ENCODE measurements around the gene MYBPC1.
"Not testable (repeated sequence)": the region's sequence is repeated elsewhere in the genome, so short reads cannot be mapped to it uniquely, and the experiment has no call there.

MYBPC1 gene

DNA sequence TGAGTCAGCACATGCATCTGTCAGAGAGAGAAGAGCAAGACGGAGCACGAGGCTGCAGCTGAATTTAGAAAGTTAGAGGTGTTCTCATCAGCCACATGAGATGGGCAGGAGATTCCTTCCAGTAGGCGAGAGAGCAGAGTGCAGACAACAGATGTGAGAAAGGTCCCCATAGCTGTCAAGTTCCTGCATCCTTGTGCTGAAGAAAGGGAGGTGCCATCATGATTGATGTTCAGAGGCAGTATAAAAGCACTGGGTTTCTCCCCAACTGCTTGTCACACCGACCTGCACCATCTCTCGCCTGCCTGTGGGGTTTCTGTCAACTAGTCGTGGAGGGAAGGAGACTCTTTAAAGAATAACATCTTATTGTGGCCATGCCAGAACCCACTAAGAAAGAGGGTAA lies at the start of gene MYBPC1:
MYBPC1 (plus strand) TSS at position 272 of the 400 bp plus-strand sequence; CDS start at position 372, 100 bp downstream.
- no peak for FAIRE-seq

DNA sequence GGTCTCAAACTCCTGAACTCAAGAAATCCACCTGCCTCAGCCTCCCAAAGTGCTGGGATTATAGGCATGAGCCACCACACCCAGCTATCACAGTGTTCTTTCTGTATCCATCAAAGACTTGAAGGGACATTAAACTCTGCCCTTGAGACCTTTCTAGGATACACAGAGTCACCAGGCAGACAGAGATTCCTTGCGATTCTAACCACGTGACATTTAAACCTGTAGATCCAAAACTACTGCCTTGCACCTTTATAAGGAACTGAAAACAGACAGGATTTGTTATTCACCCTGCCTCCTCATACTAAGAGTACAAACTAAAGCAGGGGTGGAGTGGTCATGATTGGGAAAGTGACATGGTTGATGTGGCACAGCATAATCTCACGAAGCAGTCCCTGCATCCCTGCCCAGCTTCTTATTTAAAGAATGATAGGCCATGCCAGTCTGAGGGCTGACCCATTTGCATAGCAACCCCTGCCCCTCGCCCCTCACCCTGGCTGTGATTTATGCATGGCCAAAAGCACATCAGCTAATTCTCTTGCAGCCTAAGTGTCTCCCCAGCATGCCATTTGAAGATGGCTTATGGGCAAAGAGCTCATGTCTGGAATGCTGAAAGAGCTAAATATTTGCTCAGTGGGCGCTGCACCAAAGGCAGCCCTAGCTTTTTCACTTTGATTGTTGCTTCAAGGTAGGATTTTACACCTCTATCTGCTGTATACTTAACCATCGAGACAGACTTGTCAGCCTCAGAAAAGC lies 43.2 kb upstream of the MYBPC1 start:
- no peak for FAIRE-seq

GRCh38 chr12:101552277-101552676 lies 42.5 kb upstream of the MYBPC1 start:
- FAIRE-seq = no peak

GRCh38 chr12:101557094-101557493 lies 37.7 kb upstream of the MYBPC1 start:
- no peak for FAIRE-seq

DNA sequence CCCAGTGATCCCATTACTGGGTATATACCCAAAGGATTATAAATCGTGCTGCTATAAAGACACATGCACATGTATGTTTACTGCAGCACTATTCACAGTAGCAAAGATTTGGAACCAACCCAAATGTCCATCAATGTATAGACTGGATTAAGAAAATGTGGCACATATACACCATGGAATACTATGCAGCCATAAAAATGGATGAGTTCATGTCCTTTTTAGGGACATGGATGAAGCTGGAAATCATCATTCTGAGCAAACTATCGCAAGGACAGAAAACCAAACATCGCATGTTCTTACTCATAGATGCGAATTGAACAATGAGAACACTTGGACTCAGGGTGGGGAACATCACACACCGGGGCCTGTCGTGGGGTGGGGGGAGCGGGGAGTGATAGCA lies 36.0 kb upstream of the MYBPC1 start:
- FAIRE-seq = not testable (repeated sequence)

DNA sequence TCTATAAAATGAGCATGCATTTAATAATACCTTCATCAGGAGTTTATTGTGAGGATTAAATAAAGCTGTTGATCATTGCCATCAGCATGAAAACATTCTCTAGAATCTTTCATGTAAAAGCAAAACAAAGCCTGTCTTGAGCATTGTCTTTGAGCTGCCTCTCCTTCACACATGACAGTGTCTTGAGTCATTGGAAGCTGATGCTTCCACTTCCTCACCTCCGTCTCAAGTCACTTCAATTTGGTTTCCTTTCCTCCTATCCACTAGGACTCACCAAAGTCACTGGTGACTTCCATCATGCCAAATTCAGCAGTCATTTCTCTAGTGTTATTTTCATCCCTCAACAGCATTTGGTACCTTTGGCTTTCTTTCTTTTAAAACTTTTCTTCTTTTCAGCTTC lies 31.6 kb upstream of the MYBPC1 start:
- no peak for FAIRE-seq

DNA sequence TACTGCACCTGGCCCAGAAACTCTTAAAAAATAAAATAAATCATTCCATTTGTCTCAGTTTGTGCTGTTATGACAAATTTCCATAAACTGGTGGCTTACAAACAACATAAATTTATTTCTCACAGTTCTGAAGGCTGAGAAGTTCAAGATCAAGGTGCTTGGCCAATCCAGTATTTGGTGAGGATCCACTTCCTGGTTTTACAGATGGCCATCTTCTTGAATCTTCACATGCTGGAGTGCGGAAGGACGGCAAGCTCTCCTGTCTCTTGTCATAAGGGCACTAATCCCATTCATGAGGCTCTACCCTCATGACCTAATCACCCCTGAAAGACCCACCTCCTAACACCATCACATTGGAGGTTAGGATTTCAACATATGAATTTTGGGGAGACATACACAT lies 29.9 kb upstream of the MYBPC1 start:
- no peak for FAIRE-seq

- no peak for FAIRE-seq
These were observed 28.5 kb upstream of the MYBPC1 start for GRCh38 chr12:101566318-101566717.

- FAIRE-seq = no peak
These were observed 26.9 kb upstream of the MYBPC1 start for GRCh38 chr12:101567918-101568317.

GRCh38 chr12:101570047-101570446 lies 24.7 kb upstream of the MYBPC1 start:
- FAIRE-seq = peak; percentile 11

GRCh38 chr12:101571105-101571504 lies 23.7 kb upstream of the MYBPC1 start:
- FAIRE-seq = no peak

GRCh38 chr12:101573743-101574142 lies 21.0 kb upstream of the MYBPC1 start:
- no peak for FAIRE-seq

DNA sequence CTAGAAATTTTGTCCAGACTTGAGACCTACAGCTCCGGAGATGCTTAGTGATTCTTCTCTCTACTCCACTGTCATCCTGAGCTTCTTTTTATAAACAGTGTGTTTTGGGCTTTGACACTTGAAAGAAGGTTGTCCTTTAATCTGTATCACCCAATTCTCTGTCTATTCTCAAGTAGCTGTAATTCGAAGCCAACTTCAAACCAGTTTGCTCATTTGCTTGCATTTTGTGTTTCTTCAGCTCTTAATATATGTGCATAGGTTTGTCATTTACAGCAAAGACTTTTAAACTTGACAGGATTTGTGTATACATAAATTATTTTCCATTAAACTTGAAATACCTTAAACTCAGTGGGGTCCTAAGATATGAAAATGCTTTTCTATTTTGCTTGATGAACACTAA lies 16.4 kb upstream of the MYBPC1 start:
- no peak for FAIRE-seq

- FAIRE-seq = no peak
These were observed 13.6 kb upstream of the MYBPC1 start for GRCh38 chr12:101581190-101581589.

- no peak for FAIRE-seq
These were observed 11.8 kb upstream of the MYBPC1 start for GRCh38 chr12:101582937-101583336.

- no peak for FAIRE-seq
These were observed 4.4 kb upstream of the MYBPC1 start for GRCh38 chr12:101590383-101590782.

GRCh38 chr12:101591781-101592180 lies 3.0 kb upstream of the MYBPC1 start:
- FAIRE-seq = no peak

DNA sequence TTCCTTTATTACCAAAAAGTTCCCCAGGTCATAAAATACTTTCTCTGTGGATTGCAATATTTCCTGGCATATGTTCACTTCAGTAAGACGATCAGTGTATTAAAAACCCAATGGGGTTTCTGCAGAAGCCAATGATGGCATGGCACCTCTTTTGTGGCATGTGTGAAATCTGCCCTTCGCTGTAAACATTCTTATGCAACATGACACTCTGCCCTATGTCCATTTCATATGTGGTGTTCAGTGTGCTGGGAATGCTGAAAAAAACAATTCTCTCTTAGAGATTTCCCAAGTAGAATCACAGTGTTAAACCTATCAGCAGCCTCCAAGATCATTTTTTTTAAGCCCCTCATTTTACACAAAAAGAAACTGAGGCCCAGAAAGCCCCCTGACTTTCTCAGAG lies 2.3 kb upstream of the MYBPC1 start:
- no peak for FAIRE-seq

GRCh38 chr12:101592921-101593320 lies 1.9 kb upstream of the MYBPC1 start:
- no peak for FAIRE-seq

GRCh38 chr12:101596172-101596571 lies 1.4 kb downstream of the MYBPC1 start:
- no peak for FAIRE-seq

GRCh38 chr12:101597164-101597563 lies 2.4 kb downstream of the MYBPC1 start:
- no peak for FAIRE-seq

- FAIRE-seq = no peak
These were observed 3.7 kb downstream of the MYBPC1 start for GRCh38 chr12:101598483-101598882.

DNA sequence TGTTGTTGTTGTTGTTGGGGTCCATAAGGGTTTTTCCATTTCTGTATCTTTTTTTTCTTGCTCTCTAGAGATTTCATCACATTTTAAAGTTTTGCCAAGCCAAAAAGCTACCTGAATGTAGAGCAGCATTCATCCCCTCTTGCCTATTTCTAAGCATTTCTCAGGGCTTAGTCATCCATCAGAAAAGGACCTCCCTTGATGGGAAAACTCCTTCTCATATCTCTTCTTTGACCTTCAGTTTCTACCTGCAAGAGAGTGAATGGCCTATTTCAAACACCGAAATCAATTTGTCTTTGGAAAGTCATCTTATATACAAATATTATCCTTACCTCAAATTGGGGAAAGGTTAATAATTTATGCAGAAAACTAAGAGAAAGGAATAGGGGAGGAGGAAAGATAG lies 4.5 kb downstream of the MYBPC1 start:
- FAIRE-seq = no peak

GRCh38 chr12:101599771-101600484 lies 5.2 kb downstream of the MYBPC1 start:
- FAIRE-seq = no peak

GRCh38 chr12:101604132-101604531 lies 9.4 kb downstream of the MYBPC1 start:
- no peak for FAIRE-seq
